Measurements from ENCODE around the gene MTA3.
A peak's percentile ranks its signal among the peaks of the same experiment; 100 is the strongest.
"Not testable (repeated sequence)": the region's sequence is repeated elsewhere in the genome, so short reads cannot be mapped to it uniquely, and the experiment has no call there.

Gene MTA3

DNA sequence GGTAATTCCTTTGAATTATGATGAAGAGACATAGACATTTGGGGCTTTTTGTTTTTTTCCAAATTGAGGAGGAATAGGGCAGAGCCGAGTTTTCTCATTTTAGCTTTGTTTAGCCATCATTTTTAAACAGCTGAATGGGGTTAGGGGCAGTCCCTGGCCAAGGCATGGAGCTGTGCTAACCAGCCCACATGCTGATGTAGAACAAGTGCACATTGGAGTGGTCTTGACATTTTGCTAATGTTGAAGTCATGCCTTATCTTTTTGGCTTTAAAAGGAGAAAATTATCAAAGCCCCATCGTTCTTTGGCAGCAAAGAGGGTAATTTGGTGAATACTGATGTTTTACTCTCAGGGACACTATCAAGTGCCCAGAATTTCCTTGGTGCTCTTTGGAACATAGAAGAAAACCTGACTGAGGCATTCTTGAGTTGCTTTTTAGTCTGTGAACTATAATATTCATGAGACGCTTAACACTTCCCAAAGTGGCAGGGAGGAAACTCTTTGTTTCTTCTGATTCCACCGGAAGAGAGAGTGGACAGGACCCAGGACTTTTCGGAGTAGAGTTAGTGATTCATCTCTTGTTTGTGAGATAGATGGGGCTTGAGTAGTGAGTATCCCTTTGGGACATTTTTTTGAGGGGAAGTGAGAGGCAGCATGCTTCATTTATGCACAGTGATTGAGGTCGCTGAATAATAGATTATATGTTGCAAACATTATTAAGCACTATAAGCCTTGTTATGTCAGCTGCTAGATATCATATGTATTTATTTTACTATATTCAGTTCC, 45.0 kb downstream of the MTA3 start:
- DNase-seq (no peak), ATAC-seq (no peak)

DNA sequence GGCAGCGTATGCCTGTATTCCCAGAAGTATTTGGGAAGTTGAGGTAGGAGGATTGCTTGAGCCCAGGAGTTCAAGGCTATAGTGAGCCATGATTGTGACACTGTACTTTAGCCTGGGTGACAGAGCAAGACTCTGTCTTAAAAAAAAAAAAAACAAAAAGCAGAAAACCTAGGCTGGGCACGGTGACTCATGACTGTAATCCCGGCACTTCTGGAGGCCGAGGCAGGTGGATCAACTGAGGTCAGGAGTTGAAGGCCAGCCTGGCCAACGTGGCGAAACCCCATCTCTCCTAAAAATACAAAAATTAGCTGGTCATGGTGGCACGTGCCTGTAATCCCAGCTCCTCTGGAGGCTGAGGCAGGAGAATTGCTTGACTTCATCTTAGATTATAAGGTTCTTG, 46.4 kb downstream of the MTA3 start:
- ATAC-seq = no peak
- DNase-seq = no peak

GRCh38 chr2:42618116-42618515, 49.7 kb downstream of the MTA3 start:
- ATAC-seq (no peak), DNase-seq (no peak)

- ATAC-seq (peak; percentile 93), DNase-seq (no peak)
Observed at GRCh38 chr2:42618972-42619371, 50.5 kb downstream of the MTA3 start.

DNA sequence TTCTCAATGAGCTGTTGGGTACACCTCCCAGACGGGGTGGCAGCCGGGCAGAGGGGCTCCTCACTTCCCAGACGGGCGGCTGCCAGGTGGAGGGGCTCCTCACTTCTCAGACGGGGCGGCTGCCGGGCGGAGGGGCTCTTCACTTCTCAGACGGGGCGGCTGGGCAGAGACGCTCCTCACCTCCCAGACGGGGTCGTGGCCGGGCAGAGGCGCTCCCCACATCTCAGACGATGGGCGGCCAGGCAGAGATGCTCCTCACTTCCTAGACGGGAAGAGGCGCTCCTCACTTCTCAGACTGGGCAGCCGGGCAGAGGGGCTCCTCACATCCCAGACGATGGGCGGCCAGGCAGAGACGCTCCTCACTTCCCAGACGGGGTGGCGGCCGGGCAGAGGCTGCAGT, 53.2 kb downstream of the MTA3 start:
- DNase-seq, ATAC-seq: not testable (repeated sequence)

GRCh38 chr2:42622943-42623676, 54.7 kb downstream of the MTA3 start:
- ATAC-seq (no peak), DNase-seq (no peak)

DNA sequence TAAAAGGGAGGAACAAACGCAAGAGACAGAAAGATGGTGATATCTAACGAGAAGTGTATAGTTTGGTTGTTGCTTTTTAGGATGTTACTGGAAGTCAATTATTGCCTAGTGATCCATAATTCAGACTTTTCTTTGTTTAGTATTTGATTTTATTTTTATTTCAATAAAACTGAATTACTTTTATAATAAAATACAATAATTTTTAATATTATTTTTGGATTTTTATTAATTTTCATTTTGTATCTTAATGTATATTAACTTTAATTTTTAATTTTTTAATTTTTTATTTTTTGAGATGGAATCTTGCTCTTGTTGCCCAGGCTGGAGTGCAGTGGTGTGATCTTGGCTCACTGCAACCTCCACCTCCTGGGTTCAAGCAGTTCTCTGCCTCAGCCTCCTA, 55.6 kb downstream of the MTA3 start:
- DNase-seq (no peak), ATAC-seq (no peak)

GRCh38 chr2:42628024-42628423, 59.6 kb downstream of the MTA3 start:
- DNase-seq, ATAC-seq: not testable (repeated sequence)

GRCh38 chr2:42636934-42637333, 68.5 kb downstream of the MTA3 start:
- ATAC-seq = no peak
- no peak for DNase-seq

DNA sequence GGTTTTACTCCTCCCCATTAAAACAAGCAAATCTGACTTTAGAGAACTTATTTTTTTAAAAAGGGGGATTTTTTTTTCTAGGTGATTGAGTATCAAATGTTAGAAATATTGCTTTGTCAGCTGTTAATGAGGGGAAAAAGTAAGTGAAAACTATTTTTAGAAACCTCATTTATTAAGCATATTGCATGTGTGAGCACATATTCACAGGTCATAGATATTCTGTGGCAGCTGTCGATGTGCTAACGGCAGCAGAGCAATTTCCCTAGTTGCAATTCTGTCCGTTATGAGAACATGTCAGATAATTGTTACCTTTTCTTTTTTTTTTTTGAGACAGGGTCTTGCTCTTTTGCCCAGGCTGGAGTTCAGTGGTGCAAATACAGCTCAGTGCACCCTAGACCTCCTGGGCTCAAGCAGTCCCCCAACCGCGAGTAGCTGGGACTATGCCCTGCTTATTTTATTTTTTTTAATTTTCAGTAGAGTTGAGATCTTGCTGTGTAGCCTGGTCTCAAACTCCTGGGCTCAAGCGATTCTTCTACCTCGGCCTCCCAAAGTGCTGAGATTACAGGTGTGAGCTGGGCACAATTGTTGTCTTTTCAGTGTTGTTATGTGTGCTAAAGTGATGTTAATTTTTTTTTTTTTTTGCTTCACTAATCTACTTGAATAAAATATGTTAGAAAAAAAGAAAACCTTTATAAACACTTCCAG, 69.8 kb downstream of the MTA3 start:
- ATAC-seq (no peak), DNase-seq (no peak)

DNA sequence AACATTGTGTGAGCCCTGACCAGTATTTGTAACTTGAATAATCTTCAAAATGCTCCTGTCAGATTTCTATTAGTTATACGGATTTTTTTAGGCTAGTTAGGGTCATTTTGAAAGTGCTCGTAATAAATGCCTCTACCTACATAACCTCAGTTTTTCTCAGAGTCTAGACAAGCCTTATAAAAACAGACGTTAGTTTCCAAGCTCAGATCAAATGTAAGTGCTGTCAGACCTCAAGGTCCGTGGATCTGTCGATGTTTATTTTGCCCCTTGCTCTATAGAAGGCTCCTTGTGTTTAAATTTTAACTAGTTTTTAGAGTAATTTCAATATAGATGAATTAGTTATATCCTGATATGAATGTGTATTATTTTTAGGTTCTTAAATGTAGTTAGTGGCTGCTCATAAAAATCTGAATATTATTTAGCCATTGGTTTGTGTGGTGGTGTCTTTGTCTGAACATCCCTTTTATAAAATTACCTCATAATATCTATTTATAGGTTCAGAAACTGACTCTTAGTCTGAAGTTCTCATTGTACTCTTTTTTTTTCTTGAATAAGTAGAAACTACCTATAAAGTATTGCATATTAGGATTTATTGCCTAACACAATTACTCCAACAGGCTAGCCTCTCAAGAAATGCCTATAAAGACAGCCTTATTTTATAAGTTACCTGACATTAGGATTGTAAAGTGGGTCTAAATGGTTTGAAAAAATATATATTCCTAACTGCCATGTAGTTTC, 71.1 kb downstream of the MTA3 start:
- DNase-seq = no peak
- ATAC-seq = no peak

- no peak for ATAC-seq
- DNase-seq = no peak
Observed at GRCh38 chr2:42640261-42640660, 71.8 kb downstream of the MTA3 start.

- DNase-seq, ATAC-seq: not testable (repeated sequence)
Observed at GRCh38 chr2:42642371-42642770, 73.9 kb downstream of the MTA3 start.

DNA sequence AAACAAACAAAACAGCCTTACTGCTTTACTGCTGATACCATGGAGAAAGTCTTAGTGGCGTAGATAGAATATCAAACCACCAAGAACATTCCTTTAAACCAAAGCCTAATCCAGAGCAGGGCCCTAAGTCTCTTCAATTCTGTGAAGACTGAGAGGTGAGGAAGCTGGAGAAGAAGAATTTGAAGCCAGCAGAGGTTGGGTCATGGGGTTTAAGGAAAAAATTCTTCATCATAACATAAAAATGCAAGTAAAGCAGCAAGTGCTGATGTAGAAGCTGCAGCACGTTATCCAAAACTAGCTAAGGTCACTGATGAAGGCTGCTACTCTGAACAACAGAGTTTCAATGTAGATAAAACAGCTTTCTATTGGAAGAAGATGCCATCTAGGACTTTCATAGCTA, 77.1 kb downstream of the MTA3 start:
- ATAC-seq = no peak
- DNase-seq = no peak

DNA sequence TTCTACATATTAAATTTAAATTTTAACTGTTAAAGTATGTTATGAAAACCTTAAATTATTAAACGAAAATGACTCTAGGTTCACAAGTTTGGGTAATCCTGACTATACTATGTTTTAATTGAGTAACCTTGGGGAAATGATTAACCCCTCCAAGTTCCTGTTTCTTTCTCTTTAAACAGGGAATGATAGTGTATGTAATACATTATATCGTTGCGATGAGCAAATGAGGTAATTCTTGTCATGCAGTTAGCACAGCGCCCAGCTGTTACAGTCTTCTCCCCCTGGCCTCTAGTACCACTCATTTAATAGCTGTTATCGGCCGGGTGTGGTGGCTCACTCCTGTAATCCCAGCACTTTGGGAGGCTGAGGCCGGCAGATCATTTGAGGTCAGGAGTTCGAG, 80.4 kb downstream of the MTA3 start:
- DNase-seq = no peak
- ATAC-seq = no peak

- DNase-seq (no peak), ATAC-seq (no peak)
Observed at GRCh38 chr2:42651057-42651456, 82.6 kb downstream of the MTA3 start.

- ATAC-seq = peak; percentile 47
- peak; percentile 27 for DNase-seq
Observed at GRCh38 chr2:42652086-42652485, 83.7 kb downstream of the MTA3 start.

DNA sequence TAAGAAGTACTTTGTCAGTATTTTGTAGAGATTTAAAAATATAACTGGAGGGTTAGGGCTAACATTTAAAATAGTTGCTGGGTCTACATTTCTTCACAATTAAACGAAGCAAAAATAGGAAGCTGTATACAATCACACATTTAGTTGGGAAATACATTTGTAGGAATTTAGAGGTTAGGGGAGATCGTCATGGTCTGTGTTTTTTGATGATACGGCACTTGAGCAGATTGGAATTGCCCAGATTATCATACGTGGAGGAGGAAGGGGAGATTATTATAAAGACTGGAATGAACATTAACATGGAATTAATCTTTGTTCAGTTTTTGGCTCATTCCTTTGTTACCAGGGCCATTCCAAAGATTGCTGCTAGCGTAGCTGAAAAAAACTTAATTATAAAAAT, 84.6 kb downstream of the MTA3 start:
- DNase-seq (no peak), ATAC-seq (no peak)

- DNase-seq = no peak
- no peak for ATAC-seq
Observed at GRCh38 chr2:42653908-42654445, 85.5 kb downstream of the MTA3 start.

DNA sequence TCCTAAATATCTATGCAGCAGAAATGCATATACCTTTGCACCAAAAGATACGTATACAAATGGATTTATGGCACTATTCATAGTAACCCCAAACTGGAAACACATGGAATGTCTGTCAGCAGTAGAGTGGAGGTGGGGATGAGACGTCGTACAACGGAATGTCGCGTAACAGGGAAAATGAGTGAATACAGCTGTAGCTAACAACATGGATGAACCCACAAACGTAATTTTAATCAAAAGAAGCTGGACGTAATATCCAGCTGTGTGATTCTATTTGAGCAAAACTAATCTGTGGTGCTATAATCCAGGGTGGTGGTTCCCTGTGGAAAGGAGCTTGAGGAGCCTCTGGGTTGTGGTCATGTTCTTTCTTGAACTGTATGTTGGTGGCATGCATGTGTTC, 89.9 kb downstream of the MTA3 start:
- DNase-seq = no peak
- ATAC-seq = no peak

DNA sequence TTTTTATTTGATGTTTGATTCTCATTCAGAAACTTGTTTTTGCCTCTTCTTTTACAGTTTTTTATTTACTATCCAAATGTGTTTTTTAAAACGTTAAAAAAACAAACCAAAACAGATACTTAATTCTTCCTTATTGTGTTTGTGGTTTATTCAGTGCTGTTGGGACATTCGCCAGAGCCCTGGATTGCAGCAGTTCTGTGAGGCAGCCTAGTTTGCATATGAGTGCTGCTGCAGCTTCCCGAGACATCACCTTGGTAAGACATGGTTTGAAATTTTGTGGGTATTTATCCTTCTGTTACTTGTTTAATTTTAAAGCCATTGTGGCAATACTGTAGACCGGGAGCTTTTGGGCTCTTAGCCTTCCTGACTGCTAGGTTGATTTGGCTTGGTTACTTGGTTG, 91.2 kb downstream of the MTA3 start:
- no peak for DNase-seq
- no peak for ATAC-seq

Measured in stimulated activated naive CD8-positive, alpha-beta T cell treated with anti-CD3 and anti-CD28 coated beads, Interleukin-15, Interleukin-2, amounts not matched to agents 100 U/mL and 50 U/mL, for 24 hours (primary cell).